CD4-positive, alpha-beta T cell treated with Interleukin-17A for 1 hour (primary cell): ENCODE results near the gene PYGO2.
"Not testable (repeated sequence)": the region's sequence is repeated elsewhere in the genome, so short reads cannot be mapped to it uniquely, and the experiment has no call there.

ENCODE experiments used
- DNase-seq: peaks from one replicate; pipeline ENCODE4 v3.0.0-alpha.2; 2020

Gene PYGO2

GRCh38 chr1:154977762-154978161, 16.2 kb upstream of the PYGO2 start:
- not testable (repeated sequence) for DNase-seq

DNA sequence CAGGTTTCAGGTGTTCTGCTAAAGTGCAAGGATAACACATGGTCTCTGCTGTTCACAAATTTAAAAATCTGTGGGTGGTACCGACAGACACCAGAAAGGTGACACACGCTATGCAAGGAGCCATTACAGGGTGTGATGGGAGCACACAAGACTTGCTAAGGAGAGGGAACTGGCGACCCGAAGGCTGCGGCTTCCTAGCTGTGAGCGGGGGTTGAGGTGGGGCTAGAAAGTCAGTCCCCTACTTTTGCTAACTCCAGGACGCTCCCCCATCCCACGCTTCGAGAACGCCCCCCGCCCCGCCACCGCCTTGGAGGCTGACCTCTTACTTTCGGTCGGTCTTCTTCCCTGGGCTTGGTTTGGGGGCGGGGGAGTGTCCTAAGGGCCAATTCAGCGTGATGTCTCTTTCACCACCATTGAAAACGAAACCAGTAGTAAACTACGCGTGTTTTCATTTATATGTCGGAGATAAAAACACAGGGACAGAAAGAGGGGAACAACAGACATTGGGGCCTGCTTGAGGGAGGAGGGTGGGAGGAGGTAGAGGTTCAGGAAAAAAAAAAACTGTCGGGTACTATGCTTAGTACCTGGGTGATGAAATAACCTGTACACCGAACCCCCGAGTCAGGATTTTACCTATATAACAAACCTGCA, 14.0 kb upstream of the PYGO2 start:
- DNase-seq: peak; percentile 65

- DNase-seq: peak; percentile 96
Measured at GRCh38 chr1:154974808-154975408, 13.3 kb upstream of the PYGO2 start.

DNA sequence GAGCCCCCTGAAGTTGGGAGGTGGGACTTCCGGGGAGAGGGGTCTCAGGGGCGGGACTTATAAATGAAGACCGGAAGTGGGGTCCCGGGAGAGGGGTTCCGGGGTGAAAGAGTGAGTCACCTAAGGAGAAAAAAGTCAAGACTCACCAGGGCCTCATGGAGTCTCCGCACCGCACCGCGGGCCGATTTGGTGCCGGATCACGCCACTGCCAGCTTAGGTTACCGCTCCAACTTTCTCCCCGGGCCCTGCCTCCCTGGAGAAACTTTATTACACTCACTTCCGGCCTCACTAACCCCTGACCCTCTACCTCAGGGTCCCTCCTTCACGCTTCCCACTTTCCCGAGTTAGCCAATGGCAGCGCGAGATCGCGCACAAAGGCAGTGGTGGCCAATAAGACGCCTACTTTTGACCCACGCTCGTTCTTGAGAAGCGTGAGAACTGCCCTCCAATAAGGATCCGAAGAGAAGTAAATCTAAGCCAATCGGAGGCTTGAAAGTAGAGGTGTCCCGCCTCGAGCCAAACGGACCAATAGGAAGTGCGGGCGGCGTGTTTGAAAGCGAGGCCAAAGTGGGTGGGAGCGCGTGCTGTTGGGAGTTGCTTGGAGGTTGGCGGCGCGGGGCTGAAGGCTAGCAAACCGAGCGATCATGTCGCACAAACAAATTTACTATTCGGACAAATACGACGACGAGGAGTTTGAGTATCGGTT, 12.7 kb upstream of the PYGO2 start, which contains the start of gene CKS1B:
CKS1B (plus strand) TSS at position 580 of the 706 bp plus-strand sequence; CDS start at position 645, 65 bp downstream.
- peak; percentile 100 for DNase-seq

DNA sequence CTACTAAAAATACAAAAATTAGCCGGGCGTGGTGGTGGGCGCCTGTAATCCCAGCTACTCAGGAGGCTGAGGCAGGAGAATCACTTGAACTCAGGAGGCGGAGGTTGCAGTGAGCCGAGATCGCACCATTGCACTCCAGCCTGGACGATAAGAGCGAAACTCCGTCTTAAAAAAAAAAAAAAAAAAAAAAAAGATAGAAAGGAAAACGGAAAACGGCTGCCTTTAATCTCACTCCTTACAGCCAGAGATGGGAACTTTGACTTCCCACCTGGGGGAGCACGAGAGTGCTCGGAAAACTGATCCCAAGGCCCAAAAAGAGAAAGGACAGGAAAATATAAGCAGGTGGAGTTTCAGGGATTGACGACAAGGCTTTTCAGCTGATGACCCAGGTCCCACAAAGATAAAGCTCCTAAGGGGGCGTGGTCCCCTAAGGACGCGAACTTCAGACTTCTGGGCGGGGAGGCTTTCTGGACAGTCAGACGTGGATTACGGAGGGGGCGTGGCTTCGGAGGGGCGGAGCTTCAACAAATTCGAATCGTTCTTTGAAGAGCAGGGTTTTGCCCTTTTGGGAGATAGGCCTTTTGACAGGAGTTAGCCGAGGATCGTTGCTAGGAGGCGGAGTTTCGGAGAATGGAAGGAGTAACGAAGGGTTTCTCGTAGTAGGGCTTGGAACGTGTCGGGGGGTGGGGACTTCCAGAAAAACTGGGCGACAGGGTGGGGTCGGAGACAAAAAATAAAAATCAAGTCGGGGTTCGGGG, 11.9 kb upstream of the PYGO2 start:
- DNase-seq: peak; percentile 96

DNA sequence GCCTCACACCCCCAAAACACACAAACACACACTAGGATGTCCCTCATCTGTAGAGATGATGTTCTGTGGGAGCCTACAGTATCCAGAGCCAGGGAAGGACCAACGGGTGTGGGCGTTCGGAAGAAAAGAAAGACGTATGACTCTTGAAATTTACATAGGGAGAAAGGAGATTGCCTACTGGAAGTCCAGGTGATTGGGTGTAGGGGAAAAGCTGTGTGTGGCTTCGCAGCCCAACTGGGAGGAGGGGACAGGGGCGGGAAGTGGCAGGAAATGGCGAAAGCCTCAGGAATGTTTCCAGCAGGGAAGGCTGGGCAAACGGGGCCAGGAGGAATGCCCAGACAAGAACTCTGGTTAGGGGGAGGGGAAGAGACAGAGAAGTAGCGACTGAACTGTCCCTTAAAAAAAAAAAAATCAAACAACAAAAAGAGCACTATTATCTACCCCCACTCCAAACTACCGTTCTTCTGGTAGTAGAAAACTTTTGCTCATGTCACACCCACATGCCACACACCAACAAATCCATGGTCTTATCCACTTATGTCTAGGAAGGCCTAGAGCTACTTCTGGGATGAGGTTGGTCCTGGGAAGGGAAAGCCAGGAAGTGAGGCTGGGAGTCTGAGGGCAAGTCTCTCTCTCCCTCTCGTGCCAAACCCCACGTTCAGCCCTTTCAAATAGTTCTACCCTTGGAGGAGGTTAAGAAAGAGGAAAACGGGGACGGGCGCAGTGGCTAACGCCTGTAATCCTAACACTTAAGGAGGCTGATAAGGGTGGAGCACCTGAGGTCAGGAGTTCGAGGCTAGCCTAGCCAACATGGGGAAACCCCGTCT, 11.1 kb upstream of the PYGO2 start:
- DNase-seq: no peak

DNA sequence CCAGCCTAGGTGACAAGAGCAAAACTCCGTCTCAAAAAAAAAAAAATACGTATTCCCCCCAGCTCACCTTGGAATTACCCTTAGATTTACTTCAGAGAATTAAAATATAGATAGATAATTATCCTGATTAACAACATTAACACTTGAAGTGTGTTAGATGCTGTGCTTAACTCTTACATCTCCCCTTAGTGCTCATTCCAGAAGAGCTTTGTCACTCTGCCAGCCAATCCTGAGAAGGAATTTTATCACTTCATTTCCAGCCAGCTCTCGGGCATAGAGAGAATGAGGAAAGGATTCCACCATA, 10.6 kb upstream of the PYGO2 start:
- no peak for DNase-seq

- no peak for DNase-seq
Measured at GRCh38 chr1:154971341-154971998, 9.9 kb upstream of the PYGO2 start.

- peak; percentile 37 for DNase-seq
Measured at GRCh38 chr1:154970631-154971340, 9.2 kb upstream of the PYGO2 start, which contains the start of gene SHC1. TSS of gene SHC1 (minus strand) at chr1:154970747. CDS start at chr1:154970526, 221 bp downstream.

- no peak for DNase-seq
Measured at GRCh38 chr1:154969860-154970452, 8.4 kb upstream of the PYGO2 start.

DNA sequence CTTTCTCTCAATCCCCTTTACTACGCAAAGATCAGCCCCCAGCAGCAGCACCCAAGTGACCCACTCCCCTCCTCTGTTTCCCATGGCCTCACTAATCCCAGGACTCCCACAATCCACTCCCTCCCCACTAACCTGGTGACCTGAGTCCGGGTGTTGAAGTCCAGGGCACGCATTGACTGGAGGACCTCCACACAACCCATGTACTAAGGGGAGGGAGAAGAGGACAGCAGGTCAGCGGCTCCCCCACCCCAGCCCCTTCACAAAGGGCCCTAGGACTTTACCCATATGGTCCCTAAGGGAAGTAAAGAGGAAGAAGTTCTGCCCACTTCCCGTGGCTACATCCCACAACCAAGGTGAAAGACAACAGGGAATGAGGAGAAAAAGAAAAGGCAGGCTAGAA, 7.7 kb upstream of the PYGO2 start:
- DNase-seq: no peak

GRCh38 chr1:154968731-154969130, 7.1 kb upstream of the PYGO2 start:
- no peak for DNase-seq

GRCh38 chr1:154967331-154967950, 5.9 kb upstream of the PYGO2 start:
- no peak for DNase-seq

- DNase-seq: no peak
Measured at GRCh38 chr1:154966111-154966510, 4.5 kb upstream of the PYGO2 start.

- DNase-seq: no peak
Measured at GRCh38 chr1:154964359-154964758, 2.8 kb upstream of the PYGO2 start.

DNA sequence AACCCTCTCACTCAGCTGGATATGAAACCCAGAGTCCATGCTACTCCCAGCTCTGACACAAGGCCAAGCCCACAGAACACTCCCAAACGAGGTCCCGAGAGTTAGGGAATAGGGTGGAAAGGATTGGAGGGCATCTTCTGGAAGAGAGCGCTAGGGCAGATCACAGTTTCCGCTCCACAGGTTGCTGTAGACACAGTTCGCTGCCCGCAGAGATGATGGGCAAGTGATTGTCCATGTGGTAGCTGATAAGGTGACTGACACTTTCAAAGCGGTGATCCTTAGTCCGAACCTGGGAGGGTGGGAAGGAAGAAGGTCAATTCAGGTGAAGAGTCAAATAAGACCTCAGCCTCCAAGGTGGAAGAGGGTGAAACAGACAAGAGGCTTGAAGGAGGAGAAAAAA, 2.1 kb upstream of the PYGO2 start:
- DNase-seq: no peak

- DNase-seq: no peak
Measured at GRCh38 chr1:154962795-154963330, 1.3 kb upstream of the PYGO2 start.

DNA sequence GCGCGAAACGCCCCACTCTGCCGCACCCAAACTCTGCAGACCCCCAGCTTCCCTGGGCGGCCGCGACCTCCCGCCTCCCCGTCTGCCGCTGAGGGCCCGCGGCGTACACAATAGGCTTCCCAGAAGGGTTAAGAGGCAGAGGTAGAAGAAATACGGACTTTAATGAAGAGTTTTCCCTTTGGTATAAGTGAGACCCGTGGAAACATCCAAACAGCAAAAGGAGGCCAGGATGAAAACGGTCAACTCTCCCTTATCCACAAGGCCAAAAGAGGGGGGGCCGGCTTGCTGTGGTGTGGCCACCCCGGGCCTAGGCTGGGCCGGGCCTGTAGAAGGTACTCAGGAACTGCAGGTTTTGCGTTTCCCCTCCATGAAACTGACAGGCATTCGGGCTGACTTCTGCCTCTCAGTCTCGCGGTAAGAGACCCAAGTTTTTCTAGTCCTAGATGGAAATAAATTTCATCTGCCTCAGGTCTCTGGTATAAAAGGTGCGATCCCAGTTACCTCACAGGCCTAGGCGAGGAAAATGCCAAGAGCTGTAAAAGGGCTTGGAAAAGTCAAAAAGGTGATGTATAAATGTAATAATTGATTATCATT, 671 bp upstream of the PYGO2 start:
- peak; percentile 37 for DNase-seq

GRCh38 chr1:154960446-154961136, 991 bp downstream of the PYGO2 start:
- no peak for DNase-seq
